ENCODE results near the gene KCNA3.

Gene KCNA3

GRCh38 chr1:110674337-110675059 is at the start of gene KCNA3:
Gene KCNA3 (minus strand): TSS chr1:110674940. CDS start chr1:110674809, 131 bp downstream.
- DNase-seq (ENCODE audit: low read depth): no peak

- no peak for DNase-seq (ENCODE audit: low read depth)
Measured at GRCh38 chr1:110722807-110723206, 48.1 kb upstream of the KCNA3 start.

- DNase-seq (ENCODE audit: low read depth): no peak
Measured at GRCh38 chr1:110719908-110720307, 45.2 kb upstream of the KCNA3 start.

- DNase-seq (ENCODE audit: low read depth): no peak
Measured at GRCh38 chr1:110718452-110718851, 43.7 kb upstream of the KCNA3 start.

GRCh38 chr1:110717179-110717578 is 42.4 kb upstream of the KCNA3 start:
- no peak for DNase-seq (ENCODE audit: low read depth)

- DNase-seq (ENCODE audit: low read depth): no peak
Measured at GRCh38 chr1:110714374-110714995, 39.7 kb upstream of the KCNA3 start.

GRCh38 chr1:110713221-110713620 is 38.5 kb upstream of the KCNA3 start:
- DNase-seq (ENCODE audit: low read depth): no peak

GRCh38 chr1:110710314-110710713 is 35.6 kb upstream of the KCNA3 start:
- DNase-seq (ENCODE audit: low read depth): no peak

GRCh38 chr1:110708974-110709440 is 34.3 kb upstream of the KCNA3 start:
- no peak for DNase-seq (ENCODE audit: low read depth)

- DNase-seq (ENCODE audit: low read depth): no peak
Measured at GRCh38 chr1:110707232-110707631, 32.5 kb upstream of the KCNA3 start.

- no peak for DNase-seq (ENCODE audit: low read depth)
Measured at GRCh38 chr1:110706621-110707020, 31.9 kb upstream of the KCNA3 start.

GRCh38 chr1:110702260-110702659 is 27.5 kb upstream of the KCNA3 start:
- no peak for DNase-seq (ENCODE audit: low read depth)

GRCh38 chr1:110700767-110701166 is 26.0 kb upstream of the KCNA3 start:
- DNase-seq (ENCODE audit: low read depth): no peak

- DNase-seq (ENCODE audit: low read depth): no peak
Measured at GRCh38 chr1:110697606-110698005, 22.9 kb upstream of the KCNA3 start.

GRCh38 chr1:110696818-110697217 is 22.1 kb upstream of the KCNA3 start:
- no peak for DNase-seq (ENCODE audit: low read depth)

GRCh38 chr1:110690709-110691365 is 16.1 kb upstream of the KCNA3 start:
- no peak for DNase-seq (ENCODE audit: low read depth)

- DNase-seq (ENCODE audit: low read depth): no peak
Measured at GRCh38 chr1:110689868-110690267, 15.1 kb upstream of the KCNA3 start.

- no peak for DNase-seq (ENCODE audit: low read depth)
Measured at GRCh38 chr1:110688514-110688913, 13.8 kb upstream of the KCNA3 start.

- DNase-seq (ENCODE audit: low read depth): peak; percentile 23
Measured at GRCh38 chr1:110687250-110687649, 12.5 kb upstream of the KCNA3 start.

GRCh38 chr1:110686188-110686587 is 11.4 kb upstream of the KCNA3 start:
- no peak for DNase-seq (ENCODE audit: low read depth)

- DNase-seq (ENCODE audit: low read depth): no peak
Measured at GRCh38 chr1:110684491-110684890, 9.8 kb upstream of the KCNA3 start.

GRCh38 chr1:110682898-110683297 is 8.2 kb upstream of the KCNA3 start:
- DNase-seq (ENCODE audit: low read depth): no peak

All from EH (cell line).